GM18499 (cell line): ENCODE results near the gene CENPS.
"Not testable (repeated sequence)": the region's sequence is repeated elsewhere in the genome, so short reads cannot be mapped to it uniquely, and the experiment has no call there.

Source experiments
- ATAC-seq: cut with Tn5 transposase; IDR thresholded peaks from one replicate; pipeline ENCODE4 v1.9.1; 2021; ENCODE audit warnings: moderate number of reproducible peaks; ENCODE audit not compliant: insufficient read depth, unreplicated experiment

The CENPS gene

DNA sequence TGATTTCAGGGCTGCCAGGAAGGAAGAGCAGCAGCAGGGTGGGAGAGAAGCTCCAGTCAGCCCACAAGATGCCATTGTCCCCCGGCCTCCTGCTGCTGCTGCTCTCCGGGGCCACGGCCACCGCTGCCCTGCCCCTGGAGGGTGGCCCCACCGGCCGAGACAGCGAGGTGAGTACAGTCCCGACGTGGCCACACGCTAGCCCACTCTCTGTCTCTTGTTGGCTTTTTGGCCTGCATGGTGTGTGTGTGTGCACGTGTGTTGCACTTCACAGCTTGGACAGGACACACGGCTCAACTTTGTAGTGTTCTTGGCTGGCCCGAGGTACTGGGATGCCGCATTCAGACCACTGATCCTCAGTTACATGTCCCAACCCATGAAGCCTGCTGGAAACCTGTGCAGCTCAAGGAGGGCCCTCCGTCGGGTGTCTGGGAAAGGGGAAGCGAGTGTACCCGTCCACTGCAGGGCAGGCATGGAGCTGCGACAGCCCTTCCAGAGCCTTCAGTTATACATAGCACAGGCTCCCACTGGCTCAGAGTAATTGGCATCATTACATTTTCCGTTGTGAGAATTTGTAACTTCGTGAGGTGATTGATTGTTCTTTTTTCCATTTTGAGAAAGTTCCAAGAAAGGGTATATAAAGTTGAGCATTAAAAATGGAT, 20.1 kb downstream of the CENPS start:
- ATAC-seq, result no peak

DNA sequence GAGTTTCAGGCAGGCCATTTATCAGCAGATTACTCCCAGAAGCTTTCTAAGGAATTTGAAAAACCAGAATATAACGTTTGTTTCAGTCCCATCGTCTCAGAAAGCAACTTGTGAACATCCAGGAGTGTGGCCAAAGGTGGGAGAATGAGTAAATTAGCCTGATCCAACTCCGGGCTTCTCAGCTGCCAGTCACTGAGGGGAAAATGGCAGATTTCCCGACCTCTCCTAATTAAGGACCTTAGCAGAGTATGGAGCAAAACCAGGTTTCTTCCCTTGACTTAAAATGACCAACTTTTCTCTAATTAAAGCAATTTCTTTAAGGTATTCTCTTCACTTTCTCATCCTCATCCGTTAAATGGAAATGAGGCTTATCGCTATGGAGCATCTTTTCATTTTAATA, 20.6 kb downstream of the CENPS start:
- no peak for ATAC-seq

DNA sequence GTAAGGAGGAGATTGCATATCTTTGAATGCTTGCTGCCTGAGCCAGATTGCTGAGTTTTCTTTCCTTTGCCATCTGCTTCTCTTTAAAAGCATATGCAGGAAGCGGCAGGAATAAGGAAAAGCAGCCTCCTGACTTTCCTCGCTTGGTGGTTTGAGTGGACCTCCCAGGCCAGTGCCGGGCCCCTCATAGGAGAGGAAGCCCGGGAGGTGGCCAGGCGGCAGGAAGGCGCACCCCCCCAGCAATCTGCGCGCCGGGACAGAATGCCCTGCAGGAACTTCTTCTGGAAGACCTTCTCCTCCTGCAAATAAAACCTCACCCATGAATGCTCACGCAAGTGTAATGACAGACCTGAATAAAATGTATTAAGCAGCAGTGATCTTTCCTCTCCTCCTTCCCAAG, 21.1 kb downstream of the CENPS start:
- ATAC-seq, result no peak

DNA sequence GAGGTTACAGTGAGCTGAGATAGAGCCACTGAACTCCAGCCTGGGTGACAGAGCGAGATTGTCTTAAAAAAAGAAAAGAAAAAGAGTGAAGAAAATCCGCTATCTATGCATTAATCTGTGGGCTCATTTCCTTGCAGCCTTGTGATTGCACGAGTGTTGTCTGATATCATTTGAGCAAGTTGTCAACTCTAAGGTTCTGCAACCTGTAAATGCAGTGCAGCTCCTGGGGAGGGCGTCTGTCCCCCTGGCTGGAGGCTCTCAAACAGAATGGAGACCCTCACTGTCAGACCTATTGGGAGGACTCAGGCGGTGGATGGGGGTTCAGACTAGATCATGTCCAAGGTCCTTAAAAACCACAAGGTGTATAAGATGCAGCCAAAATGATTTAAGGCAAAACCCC, 25.8 kb downstream of the CENPS start:
- no peak for ATAC-seq

DNA sequence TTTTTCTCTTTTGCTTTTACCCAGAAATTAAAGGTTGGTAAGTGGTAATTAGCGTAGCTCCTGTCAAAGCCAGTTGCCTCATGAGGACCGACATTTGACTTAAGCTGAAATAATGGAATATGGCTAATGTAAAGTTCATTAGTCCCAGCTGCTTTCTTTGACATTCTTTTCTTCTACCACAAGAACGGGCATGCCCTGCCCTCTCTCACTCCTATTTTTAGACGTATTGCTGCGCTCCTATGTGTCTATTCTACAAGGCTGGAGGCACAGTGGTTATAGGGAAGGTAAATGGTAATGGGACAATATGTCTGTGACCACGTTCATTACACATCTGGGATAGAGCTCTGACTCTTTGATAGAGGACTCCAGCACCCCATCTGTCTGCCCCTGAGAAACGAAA, 26.4 kb downstream of the CENPS start:
- no peak for ATAC-seq

DNA sequence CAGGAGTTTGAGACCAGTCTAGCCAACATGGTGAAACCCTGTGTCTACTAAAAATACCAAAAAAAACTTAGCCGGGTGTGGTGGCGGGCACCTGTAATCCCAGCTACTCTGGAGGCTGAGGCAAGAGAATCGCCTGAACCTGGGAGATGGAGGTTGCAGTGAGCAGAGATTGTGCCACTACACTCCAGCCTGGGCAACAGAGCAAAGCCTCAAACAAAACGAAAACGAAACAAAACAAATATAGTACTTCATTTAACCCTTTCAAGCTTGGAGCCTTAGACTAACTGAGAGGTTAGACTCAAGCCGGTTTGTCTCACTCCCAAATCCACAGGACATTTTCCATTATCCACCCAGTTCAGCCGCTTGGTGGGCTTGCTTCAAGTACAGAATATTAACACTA, 27.2 kb downstream of the CENPS start:
- ATAC-seq, result not testable (repeated sequence)

DNA sequence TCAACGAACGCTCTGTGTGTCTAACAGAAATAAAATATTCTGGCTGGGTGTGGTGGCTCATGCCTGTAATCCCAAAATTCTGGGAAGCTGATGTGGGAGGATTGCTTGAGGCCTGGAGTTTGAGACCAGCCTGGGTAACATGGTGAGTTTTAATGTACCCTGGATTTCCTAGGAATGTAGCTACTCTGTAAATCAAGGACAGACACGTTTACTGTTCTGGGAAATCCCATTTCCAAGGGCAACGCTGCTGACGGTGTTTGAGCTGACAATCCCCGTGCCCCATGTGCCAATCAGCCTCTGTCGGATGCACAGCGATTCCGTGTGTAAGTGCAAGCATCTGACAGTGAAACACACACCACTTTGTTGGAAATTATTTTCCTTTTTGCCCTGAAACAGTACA, 27.6 kb downstream of the CENPS start:
- no peak for ATAC-seq

DNA sequence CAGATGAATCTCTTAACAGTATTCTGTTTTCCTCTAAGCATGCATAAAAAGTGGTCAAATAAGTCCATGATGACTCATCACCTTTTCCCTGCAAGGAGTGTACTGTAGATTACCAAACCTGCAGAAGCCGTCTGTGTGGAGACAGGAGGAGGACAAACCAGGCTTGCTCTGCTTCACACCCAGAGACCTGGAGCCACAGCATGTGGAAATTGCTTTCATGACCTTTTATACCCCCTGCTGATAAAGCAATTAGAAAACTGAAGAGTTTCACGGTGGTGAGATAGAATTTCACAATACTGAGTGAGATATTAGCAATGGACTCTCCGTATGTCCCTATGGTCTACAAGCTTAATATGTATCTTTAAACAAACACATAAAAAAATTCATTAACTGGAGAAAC, 29.0 kb downstream of the CENPS start:
- ATAC-seq, result no peak

DNA sequence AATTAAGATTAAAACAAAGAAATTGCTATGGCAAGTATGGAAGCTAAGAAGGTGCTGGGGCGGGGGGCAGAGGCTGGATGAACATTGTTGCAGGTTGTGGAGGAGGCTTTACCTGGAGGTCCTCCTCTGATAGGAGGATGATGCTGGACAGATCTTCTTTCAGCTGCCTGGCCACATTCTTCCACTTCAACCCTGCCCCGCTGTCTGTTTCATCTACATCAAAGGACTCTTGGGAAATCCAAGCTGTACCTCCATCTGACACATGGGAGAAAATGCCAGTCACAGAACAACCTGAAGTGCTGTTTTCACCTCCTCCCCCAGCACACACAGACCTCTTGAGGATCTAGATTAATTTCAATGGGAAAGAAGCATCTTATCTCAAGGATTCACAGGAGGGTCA, 36.8 kb downstream of the CENPS start:
- no peak for ATAC-seq

DNA sequence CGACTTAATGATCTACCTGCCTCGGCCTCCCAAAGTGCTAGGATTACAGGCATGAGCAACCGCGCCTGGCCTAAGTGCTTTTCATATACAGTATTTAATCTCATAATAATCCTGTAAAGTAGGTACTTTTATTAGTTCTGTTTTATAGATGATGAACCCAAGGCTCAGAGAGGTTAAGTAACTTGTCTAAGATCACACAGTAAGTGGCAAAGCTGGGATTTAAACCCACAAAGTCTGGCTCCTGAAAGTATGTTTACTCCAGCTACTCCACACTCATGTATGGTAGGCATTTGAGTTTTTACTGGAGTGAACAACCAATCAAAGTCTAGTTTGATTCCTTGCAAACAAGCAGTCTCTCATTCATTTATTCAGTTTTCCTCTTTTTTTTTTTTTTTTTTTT, 39.8 kb downstream of the CENPS start:
- no peak for ATAC-seq

DNA sequence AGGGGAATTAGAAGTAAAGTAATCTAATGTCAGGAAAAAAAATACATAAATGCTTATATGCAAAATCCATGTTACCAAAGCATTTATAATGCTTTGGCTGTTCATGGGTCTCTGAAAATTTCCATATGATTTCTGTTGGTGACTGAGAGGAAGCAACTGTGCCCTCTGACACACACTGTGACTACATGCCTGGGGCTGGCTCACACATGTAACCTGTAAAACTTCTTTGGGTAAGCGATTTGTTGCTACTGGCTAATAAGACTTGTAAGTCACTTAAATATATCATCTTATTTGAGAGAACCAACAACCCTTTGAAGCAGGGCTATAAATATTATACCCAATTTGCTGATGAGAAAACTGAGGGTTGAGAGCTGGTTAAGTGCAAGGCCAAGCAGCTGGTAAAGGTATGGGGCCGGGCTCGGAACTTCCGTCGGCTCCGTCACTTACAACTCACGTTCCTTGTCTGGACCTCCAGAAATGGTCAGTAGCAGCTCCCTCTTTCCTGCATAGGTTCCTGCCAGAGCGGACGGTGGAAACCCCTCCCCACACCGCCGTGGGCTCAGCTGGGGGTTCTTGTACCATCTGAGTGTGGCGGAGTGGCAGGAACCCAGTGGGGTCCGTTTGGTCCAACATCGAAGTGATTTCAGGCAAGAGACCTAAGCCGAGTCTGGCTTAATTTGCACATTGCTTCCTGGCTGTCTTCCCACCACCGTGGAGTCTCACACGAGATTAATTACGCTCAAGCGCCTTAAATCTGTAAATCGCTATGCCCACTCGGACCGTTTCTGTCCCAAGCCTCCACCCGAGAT, 41.4 kb downstream of the CENPS start:
- no peak for ATAC-seq

DNA sequence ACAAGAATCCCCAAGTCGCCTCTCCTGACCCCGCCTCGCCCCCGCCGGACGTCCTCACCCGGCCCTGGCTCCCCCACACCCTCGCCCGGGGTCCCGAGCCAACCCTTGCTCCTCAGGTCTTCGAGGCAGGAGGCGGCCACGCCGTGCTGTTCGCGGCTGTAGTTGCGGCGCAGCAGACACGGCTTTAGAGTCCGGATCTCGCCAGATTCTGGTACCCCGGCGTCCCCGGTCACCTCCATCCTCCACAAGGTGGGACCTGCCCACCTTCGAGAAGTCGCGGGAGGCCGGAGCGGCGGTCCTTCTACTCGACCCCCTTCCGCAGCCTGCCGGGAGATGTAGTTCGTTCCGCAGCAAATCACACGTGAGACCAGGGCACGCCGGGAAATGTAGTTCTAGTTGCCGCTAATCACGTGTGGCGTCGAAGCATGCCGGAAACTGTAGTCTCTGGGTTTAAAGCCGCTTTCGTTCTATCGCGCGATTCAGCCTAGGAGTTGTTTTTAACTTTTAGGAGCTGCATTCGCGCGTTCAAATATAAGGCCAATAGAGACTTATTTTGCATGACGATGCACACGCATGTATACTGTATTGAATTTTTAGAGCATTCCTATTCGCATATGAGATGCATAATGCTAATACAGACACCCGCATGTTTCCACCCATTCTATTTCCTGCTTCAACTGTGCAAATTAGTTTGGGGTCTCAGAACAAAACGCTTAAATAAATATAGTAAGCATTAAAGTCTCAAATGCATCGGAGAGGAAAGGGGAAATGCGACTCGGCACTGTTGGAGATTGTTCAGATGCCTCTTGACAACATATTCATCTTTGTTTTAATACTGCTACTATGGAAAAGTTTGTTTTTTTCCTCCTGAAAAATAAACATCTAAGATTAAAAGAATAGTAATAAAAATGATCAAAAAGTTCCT, 42.2 kb downstream of the CENPS start, which contains the start of gene DFFA:
TSS of gene DFFA (minus strand) at position 310 of the 925 bp plus-strand sequence. CDS start at position 239, 71 bp downstream.
- peak; percentile 70 for ATAC-seq

DNA sequence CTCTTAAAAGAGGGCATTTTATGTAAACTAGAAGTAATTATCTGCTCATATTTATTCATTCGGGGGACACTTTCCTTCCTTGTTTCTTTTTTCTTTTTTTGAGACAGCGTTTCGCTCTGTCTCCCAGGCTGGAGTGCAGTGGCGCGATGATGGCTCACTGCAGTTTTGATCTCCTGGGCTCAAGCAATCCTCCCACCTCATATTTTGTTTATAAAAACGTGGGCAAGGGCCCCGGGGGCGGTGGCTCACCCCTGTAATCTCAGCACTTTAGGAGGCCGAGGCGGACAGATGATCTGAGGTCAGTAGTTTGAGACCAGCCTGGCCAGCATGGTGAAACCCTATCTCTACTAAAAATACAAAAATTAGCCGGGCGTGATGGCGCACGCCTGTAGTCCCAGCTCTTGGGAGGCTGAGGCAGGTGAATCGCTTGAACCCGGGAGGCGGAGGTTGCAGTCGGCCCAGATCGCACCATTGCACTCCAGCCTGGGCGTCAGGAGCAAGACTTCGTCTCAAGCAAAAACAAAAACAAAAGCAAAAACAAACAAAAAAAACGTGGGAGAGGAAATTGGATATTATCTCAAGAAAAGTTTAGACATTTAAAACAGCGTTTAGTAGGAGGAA, 43.0 kb downstream of the CENPS start:
- ATAC-seq, result no peak

DNA sequence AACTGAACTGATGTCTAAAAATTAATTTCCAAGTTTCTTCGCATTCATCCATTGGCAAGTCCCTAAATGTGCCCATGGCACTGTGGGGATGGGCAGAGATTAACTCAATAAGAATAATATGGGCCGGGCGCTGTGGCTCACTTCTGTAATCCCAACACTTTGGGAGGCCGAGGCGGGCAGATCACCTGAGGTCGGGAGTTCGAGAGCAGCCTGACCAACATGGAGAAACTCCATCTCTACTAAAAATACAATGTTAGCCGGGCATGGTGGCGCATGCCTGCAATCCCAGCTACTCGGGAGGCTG, 44.0 kb downstream of the CENPS start:
- ATAC-seq, result not testable (repeated sequence)

DNA sequence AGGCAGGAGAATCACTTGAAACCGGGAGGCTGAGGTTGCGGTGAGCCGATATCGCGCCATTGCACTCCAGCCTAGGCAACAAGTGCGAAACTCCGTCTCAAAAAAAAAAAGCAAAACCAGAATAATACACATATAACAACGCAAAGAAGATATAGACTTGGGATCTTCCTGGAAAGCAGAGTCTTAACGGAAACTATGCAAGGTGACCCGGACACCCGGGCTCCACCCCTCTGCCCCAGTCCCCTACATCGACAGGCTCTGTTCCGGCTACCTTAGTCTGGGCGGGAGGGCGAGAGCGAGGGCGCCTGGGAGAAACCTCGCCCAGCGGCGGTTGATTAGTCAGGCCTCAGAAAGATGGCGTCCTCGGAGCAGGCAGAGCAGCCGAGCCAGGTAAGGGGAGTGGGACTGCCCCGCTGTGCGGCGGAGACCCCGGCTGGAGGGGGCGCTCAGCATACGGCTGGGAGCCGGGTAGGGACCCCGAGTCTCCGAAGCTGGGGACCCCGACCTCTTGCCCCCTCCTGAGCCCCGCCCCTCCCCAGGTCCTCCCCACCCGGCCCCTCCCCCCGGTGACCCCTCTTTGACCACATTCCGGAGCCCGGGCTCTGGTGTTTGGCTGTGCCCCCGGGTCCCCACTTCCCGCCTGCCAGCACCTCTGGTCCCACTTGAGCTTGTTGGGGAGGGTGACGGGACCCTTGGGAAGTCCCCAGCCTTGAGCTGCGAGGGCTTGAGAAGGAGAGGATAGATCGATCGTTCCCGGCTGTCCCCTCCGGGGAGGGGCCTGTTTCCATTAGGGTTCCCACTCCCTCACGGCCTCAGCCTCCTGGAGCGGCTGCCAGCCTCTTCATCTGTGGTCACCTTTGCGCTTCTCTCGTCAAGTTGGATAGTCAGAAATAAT, 44.6 kb downstream of the CENPS start, which contains the start of gene PEX14:
TSS of gene PEX14 (plus strand) at position 338 of the 895 bp plus-strand sequence. CDS start at position 355, 17 bp downstream.
- no peak for ATAC-seq

DNA sequence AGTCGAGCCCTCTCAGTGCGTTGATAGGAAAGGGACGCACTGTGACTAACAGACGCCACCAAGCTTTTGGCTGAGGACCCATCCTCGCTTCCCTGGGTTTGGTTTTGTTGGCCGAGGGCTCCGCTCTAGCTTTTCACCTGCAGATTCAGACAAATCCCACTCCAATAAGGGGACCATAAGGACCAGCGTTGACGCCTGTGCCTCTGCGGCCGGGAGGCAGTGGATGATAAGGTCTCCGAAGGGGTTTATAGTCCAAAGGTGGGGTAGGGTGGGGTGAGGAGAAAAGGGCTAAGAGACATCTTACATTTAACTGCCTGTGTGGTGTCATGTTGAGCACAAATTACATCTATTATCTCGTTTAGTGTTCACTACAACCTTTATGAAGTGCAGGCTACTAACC, 45.3 kb downstream of the CENPS start:
- ATAC-seq, result no peak

DNA sequence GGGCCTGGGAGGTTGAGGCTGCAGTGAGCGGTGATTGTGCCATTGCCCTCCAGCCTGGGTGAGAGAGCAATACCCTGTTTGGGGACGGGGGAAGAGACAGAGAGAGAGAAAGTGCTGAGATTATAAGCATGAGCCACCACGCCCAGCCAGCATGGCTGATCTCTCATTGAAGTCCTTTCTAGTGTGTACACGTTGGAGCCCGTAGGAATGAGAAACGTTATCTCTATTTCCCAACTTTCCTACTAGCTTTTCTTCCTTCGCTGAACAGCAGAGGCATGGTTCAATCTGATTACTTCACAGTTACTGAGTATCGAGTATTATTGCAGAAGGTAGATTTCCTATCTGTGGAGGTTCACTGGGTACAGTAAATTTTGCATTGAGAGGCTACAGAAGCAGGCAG, 49.1 kb downstream of the CENPS start:
- no peak for ATAC-seq

DNA sequence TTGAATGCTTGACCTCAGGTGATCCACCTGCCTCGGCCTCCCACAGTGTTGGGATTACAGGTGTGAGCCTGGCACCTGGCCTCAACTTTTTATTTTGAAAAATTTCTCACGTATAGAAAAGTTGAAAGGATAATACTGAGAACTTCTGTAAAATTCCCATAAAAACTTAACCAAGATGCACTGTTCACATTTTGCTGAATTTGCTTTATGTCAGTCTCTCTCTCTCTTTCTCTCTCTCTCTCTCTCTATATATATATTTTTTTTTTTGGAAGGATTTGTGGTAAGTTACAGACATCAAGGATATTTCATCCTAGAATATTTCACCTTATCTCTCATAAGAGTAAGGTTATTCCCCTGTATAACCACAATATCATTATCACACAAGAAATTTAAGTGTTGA, 50.4 kb downstream of the CENPS start:
- ATAC-seq, result no peak

DNA sequence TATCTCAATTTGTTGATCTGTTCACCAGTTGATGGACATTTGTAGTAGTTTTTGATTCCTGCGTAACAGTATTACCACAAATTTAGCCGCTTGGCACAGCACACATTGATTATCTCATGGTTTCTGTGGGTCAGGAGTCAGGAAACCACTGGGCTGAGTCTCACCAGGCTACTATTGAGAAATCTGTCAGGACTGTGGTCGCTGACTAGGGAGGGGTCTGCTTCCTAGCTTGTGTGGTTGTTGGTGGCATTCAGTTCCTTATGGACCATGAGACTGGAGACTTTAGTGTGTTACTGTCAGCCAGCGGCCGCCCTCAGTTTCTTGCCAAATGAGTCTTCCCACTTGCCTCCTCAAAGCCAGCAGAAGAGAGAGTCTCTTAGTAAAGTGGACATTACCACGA, 54.3 kb downstream of the CENPS start:
- ATAC-seq, result no peak
